Anterior cingulate cortex (tissue), 58 donors: ENCODE data around the gene KRT3.

Experiments used
- DNase-seq, 58 donors: peaks; one replicate each; lab custom pipeline; 2025; lab: John Stamatoyannopoulos, UW

KRT3 gene

GRCh38 chr12:52828156-52828555 lies 32.2 kb upstream of the KRT3 start:
- DNase-seq = no peak

- no peak for DNase-seq
These were observed 31.7 kb upstream of the KRT3 start for GRCh38 chr12:52827499-52828090.

- DNase-seq = no peak
These were observed 30.9 kb upstream of the KRT3 start for GRCh38 chr12:52826611-52827498.

GRCh38 chr12:52825961-52826360 lies 30.0 kb upstream of the KRT3 start:
- DNase-seq = no peak

GRCh38 chr12:52824741-52825410 lies 29.0 kb upstream of the KRT3 start:
- DNase-seq = no peak

- DNase-seq = peak in 1 of 58 donors; percentile 3
These were observed 28.0 kb upstream of the KRT3 start for GRCh38 chr12:52823761-52824450.

GRCh38 chr12:52822771-52823510 lies 27.0 kb upstream of the KRT3 start:
- no peak for DNase-seq

GRCh38 chr12:52821826-52822660 lies 26.1 kb upstream of the KRT3 start:
- no peak for DNase-seq

GRCh38 chr12:52821071-52821730 lies 25.3 kb upstream of the KRT3 start:
- DNase-seq = no peak

- DNase-seq = no peak
These were observed 24.6 kb upstream of the KRT3 start for GRCh38 chr12:52820521-52820920.

GRCh38 chr12:52819731-52820510 lies 24.0 kb upstream of the KRT3 start:
- DNase-seq = no peak

- no peak for DNase-seq
These were observed 23.0 kb upstream of the KRT3 start for GRCh38 chr12:52818887-52819420.

GRCh38 chr12:52818388-52818787 lies 22.5 kb upstream of the KRT3 start:
- no peak for DNase-seq

- DNase-seq = no peak
These were observed 21.9 kb upstream of the KRT3 start for GRCh38 chr12:52817699-52818238.

- DNase-seq = no peak
These were observed 21.2 kb upstream of the KRT3 start for GRCh38 chr12:52817003-52817698.

GRCh38 chr12:52815676-52816588 lies 20.0 kb upstream of the KRT3 start:
- no peak for DNase-seq
